ENCODE measurements around the gene TPP2. TPM values are rescaled to one million over a fixed set of nuclear protein-coding genes. Genes with fewer than 3 reads are reported as not detected.

TPP2 gene
- total RNA-seq, 6 experiments from 2014 or later: 18.4 to 35.3 (median 28.4) TPM

DNA sequence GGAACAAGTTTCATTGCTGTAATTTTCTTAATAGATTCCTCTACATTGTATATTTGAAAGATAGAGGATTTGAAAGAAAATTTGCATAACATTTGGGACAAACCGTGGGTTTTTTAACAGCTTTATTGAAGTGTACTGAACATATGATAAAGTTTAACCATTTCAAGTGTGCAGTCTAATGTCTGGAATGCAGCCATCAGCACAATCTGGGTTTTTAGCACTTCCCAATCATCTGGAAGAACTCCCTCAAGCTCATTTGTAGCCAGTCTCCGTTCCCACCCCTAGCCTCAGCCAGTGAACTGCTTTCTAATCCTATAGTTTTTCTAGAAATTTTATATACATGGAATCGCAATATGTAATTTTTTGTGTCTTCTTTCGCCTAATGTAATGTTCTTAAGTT lies 85.4 kb downstream of the TPP2 start:
- Histone ChIP-seq H3K4me1 (no peaks in the 10 kb centered on the region), H3K27me3 (no peaks in the 10 kb centered on the region), H3K36me3 (peaks cover 0 to 20% (median 6%) of the 10 kb centered on the region in 4 donors), H3K4me3 (no peak overlapping the region), H3K27ac (no peak overlapping the region), H3K9me3 (no peaks in the 10 kb centered on the region)
- ATAC-seq (no peak), DNase-seq (no peak)
- TF ChIP-seq POLR2A (IDR thresholded peaks at IDR 0.05): no peak
- TF ChIP-seq, protein P1, sequence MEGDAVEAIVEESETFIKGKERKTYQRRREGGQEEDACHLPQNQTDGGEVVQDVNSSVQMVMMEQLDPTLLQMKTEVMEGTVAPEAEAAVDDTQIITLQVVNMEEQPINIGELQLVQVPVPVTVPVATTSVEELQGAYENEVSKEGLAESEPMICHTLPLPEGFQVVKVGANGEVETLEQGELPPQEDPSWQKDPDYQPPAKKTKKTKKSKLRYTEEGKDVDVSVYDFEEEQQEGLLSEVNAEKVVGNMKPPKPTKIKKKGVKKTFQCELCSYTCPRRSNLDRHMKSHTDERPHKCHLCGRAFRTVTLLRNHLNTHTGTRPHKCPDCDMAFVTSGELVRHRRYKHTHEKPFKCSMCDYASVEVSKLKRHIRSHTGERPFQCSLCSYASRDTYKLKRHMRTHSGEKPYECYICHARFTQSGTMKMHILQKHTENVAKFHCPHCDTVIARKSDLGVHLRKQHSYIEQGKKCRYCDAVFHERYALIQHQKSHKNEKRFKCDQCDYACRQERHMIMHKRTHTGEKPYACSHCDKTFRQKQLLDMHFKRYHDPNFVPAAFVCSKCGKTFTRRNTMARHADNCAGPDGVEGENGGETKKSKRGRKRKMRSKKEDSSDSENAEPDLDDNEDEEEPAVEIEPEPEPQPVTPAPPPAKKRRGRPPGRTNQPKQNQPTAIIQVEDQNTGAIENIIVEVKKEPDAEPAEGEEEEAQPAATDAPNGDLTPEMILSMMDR (IDR thresholded peaks at IDR 0.05): no peak
- WGBS (ENCODE audit: insufficient coverage, low coverage, low lambda C conversion rate, missing lambda C conversion rate): 64% methylated on average over 4 of the region's 4 CpGs
- intact Hi-C loops (cut with DNase I): no loop called here

DNA sequence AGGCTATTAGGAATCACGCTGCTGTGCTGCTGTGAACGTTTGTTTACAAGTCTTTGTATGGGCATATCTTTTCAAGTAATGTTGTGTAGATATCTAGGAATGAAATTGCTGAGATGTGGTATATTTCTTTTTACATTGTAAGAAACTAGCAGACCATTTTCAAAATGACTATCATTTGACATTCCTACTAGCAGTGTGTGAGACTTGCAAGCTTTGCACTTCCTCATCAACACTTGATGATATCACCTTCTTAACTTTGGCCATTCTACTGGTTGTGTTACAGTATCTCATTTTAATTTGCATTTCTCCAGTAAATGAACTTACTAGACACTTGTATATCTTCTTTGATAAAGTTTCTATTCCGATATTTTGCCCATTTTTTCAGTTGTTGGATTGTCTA lies 85.9 kb downstream of the TPP2 start:
- Histone ChIP-seq H3K4me1 (no peaks in the 10 kb centered on the region), H3K27me3 (no peaks in the 10 kb centered on the region), H3K36me3 (peaks cover 0 to 17% (median 6%) of the 10 kb centered on the region in 4 donors), H3K4me3 (no peak overlapping the region), H3K9me3 (no peaks in the 10 kb centered on the region), H3K27ac (no peak overlapping the region)
- TF ChIP-seq, protein P1 (IDR thresholded peaks at IDR 0.05): no peak
- DNase-seq (no peak), ATAC-seq (no peak)
- 63% methylated on average over 3 of the region's 3 CpGs for WGBS (ENCODE audit: insufficient coverage, low coverage, low lambda C conversion rate, missing lambda C conversion rate)
- intact Hi-C loops (cut with DNase I): no loop called here

DNA sequence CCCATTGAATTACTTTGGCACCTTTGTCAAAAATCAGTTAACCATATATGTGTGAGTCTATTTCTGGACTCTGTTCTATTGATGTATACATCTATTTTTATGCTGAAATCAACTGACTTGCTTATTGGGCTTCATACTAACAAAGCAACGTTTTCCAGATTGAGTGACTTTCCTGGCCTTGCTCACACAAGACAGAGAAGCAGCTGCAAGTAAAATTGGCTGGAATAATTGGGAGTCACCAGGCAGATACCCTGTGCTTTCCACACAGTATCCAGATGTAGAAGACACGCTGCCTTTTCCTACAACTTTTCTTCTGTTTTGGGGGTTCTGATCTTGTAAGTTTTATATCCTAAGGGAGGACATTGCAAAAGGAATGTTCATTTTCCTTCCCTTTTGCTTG lies 86.9 kb downstream of the TPP2 start:
- H3K4me3 ChIP-seq: no peak overlapping the region
- ATAC-seq (no peak), DNase-seq (no peak)
- TF ChIP-seq POLR2A (IDR thresholded peaks at IDR 0.05): no peak
- TF ChIP-seq, protein P1 (IDR thresholded peaks at IDR 0.05): no peak
- intact Hi-C loops (cut with DNase I): no loop called here
- no peak overlapping the region for H3K27ac ChIP-seq
- H3K36me3 ChIP-seq: peaks cover 0 to 14% (median 5%) of the 10 kb centered on the region in 4 donors
- 56% methylated on average over 2 of the region's 2 CpGs for WGBS (ENCODE audit: insufficient coverage, low coverage, low lambda C conversion rate, missing lambda C conversion rate)
- H3K4me1 ChIP-seq: no peaks in the 10 kb centered on the region
- H3K9me3 ChIP-seq: no peaks in the 10 kb centered on the region
- no peaks in the 10 kb centered on the region for H3K27me3 ChIP-seq

GRCh38 chr13:102686024-102686423 lies 89.2 kb downstream of the TPP2 start:
- TF ChIP-seq, protein P1 (IDR thresholded peaks at IDR 0.05): no peak
- TF ChIP-seq POLR2A (IDR thresholded peaks at IDR 0.05): no peak
- H3K27me3 ChIP-seq: no peaks in the 10 kb centered on the region
- H3K9me3 ChIP-seq: no peaks in the 10 kb centered on the region
- no peaks in the 10 kb centered on the region for H3K36me3 ChIP-seq
- no peaks in the 10 kb centered on the region for H3K4me1 ChIP-seq
- no peak overlapping the region for H3K27ac ChIP-seq
- intact Hi-C loops (cut with DNase I): no loop called here
- WGBS (ENCODE audit: insufficient coverage, low coverage, low lambda C conversion rate, missing lambda C conversion rate): 43% methylated on average over 3 of the region's 3 CpGs
- ATAC-seq (no peak), DNase-seq (no peak)
- H3K4me3 ChIP-seq: no peak overlapping the region

- Histone ChIP-seq H3K27me3 (no peaks in the 10 kb centered on the region), H3K27ac (no peak overlapping the region), H3K36me3 (no peaks in the 10 kb centered on the region), H3K4me3 (no peak overlapping the region), H3K4me1 (no peaks in the 10 kb centered on the region), H3K9me3 (no peaks in the 10 kb centered on the region)
- 60% methylated on average over 7 of the region's 7 CpGs for WGBS (ENCODE audit: insufficient coverage, low coverage, low lambda C conversion rate, missing lambda C conversion rate)
- ATAC-seq (no peak), DNase-seq (no peak)
- TF ChIP-seq POLR2A (IDR thresholded peaks at IDR 0.05): no peak
- TF ChIP-seq, protein P1 (IDR thresholded peaks at IDR 0.05): no peak
- intact Hi-C loops (cut with DNase I): no loop called here
Measured at GRCh38 chr13:102687520-102687919, 90.7 kb downstream of the TPP2 start.

Measured in right lobe of liver (tissue), 6 donors.